ENCODE measurements around the gene TBPL1. TPM values are rescaled to one million over a fixed set of nuclear protein-coding genes. Genes with fewer than 3 reads are reported as not detected.

The TBPL1 gene
- total and polyA plus RNA-seq, 10 of the 15 experiments (the other 5 are each of a cell fraction or from before 2014, with no cell fraction given): 34.6 to 71.2 (median 43.0) TPM

GRCh38 chr6:134010974-134011373 is 58.0 kb downstream of the TBPL1 start (continued):
- no peak for TF ChIP-seq TCF3 (IDR thresholded peaks at IDR 0.05; ENCODE audit: borderline replicate concordance, insufficient read depth, low read depth, low read length)
- no peak for TF ChIP-seq RAD21 (IDR thresholded peaks at IDR 0.05; ENCODE audit: insufficient read depth, low read depth, low read length)

- no peak for DNase-seq (ENCODE audit: low read depth, low spot score)
- RAD21 ChIA-PET (ENCODE audit: unreplicated experiment): no interaction called here
- Histone ChIP-seq H3K79me2 (ENCODE audit: control insufficient read depth, insufficient read depth, low read length) (no peaks in the 10 kb centered on the region), H3K4me1 (ENCODE audit: control insufficient read depth, insufficient read depth, low read length) (no peaks in the 10 kb centered on the region), H3K4me2 (ENCODE audit: control insufficient read depth, insufficient read depth) (no peak overlapping the region), H3K4me3 (no peak overlapping the region), H3K36me3 (ENCODE audit: control insufficient read depth in 2 of 2, insufficient read depth in 2 of 2, low read length in 1 of 2) (no peaks in the 10 kb centered on the region), H4K20me1 (ENCODE audit: control insufficient read depth, insufficient read depth) (no peaks in the 10 kb centered on the region), H3K27ac (ENCODE audit: control insufficient read depth, insufficient read depth) (no peak overlapping the region), H3K9me3 (replicated peaks; ENCODE audit: control insufficient read depth, insufficient read depth, low read length) (no peaks in the 10 kb centered on the region), H3K9ac (ENCODE audit: control insufficient read depth, insufficient read depth, low read length) (no peak overlapping the region), H2AFZ (ENCODE audit: control insufficient read depth, low read depth, low read length) (no peak overlapping the region), H3K27me3 (replicated peaks in 1 of 2; ENCODE audit: control insufficient read depth in 2 of 2, insufficient read depth in 2 of 2, low read length in 1 of 2) (no peaks in the 10 kb centered on the region; a peak in 1 of 4 replicates)
- intact Hi-C loops (cut with micrococcal nuclease; ENCODE audit: unreplicated experiment): no loop called here
- in situ Hi-C loops (cut with MboI): no loop called here
- BruUV-seq (replicated peaks): no TSS peak
- ATAC-seq: no peak
- SMC1A ChIA-PET (ENCODE audit: uncharacterized antibody, unreplicated experiment): no interaction called here
- FAIRE-seq: no peak
- CTCF ChIA-PET: no interaction called here
- TF ChIP-seq EP300 (IDR thresholded peaks at IDR 0.05; ENCODE audit: borderline replicate concordance in 1 of 2, control insufficient read depth in 1 of 2, low read depth in 2 of 2, low read length in 2 of 2) (no peak), SUPT20H (IDR thresholded peaks at IDR 0.05; ENCODE audit: borderline replicate concordance, control insufficient read depth, low read depth, low read length) (no peak), NR2C1 (IDR thresholded peaks at IDR 0.05) (no peak), ELK1 (IDR thresholded peaks at IDR 0.05; ENCODE audit: low read depth, low read length) (no peak), CHD1 (IDR thresholded peaks at IDR 0.05; ENCODE audit: low read depth, low read length) (no peak), TCF12 (IDR thresholded peaks at IDR 0.05; ENCODE audit: low read depth, low read length) (no peak)
- POLR2A ChIA-PET: no interaction called here
- 4% methylated on average over 3 of the region's 3 CpGs for whole genome bisulfite sequencing (ENCODE audit: insufficient coverage, insufficient replicate concordance, low lambda C conversion rate, missing lambda C conversion rate)
Observed at GRCh38 chr6:134014588-134015137, 61.6 kb downstream of the TBPL1 start.
